ENCODE results near the gene GALNT10. TPM values are rescaled to one million over a fixed set of nuclear protein-coding genes. Genes with fewer than 3 reads are reported as not detected.

The GALNT10 gene
- total and polyA plus RNA-seq, 2 experiments from 2014 or later = 3.2 to 12.9 TPM

GRCh38 chr5:154422298-154422697, 231.8 kb downstream of the GALNT10 start (continued):
- no peak for TF ChIP-seq ZNF462 (CRISPR knock-in tag; IDR thresholded peaks at IDR 0.05)
- TF ChIP-seq EZH2 (IDR thresholded peaks at IDR 0.05; ENCODE audit: low read depth, unreplicated experiment) = no peak

GRCh38 chr5:154428208-154428607, 237.7 kb downstream of the GALNT10 start:
- Mint-ChIP-seq H3K4me1 (no peaks in the 10 kb centered on the region), H3K9me3 (peaks cover 5% of the 10 kb centered on the region; the same call in 2 of the 3 replicates), H3K27me3 (ENCODE audit: insufficient read depth, low read depth, poor library complexity) (peaks cover 2% of the 10 kb centered on the region), H3K4me3 (no peak overlapping the region), H3K36me3 (ENCODE audit: low read depth) (0 out of 3 replicates have a peak, but pooled peaks cover 3% of the 10 kb centered on the region), H3K27ac (no peak overlapping the region)
- Histone ChIP-seq H3K4me2 (no peak overlapping the region), H3K4me1 (ENCODE audit: insufficient read depth) (no peaks in the 10 kb centered on the region), H3K36me3 (ENCODE audit: insufficient read depth) (no peaks in the 10 kb centered on the region), H2AFZ (no peak overlapping the region), H3K27me3 (ENCODE audit: insufficient read depth) (no peaks in the 10 kb centered on the region), H4K20me1 (replicated peaks; ENCODE audit: insufficient read depth) (no peaks in the 10 kb centered on the region; the same call in 1 of the 2 replicates), H3K9me2 (ENCODE audit: insufficient read depth) (no peaks in the 10 kb centered on the region), H3K4me3 (no peak overlapping the region), H3K79me2 (replicated peaks; ENCODE audit: insufficient read depth) (no peaks in the 10 kb centered on the region), H3F3A (replicated peaks; ENCODE audit: low read depth) (no peaks in the 10 kb centered on the region), H3K27ac (ENCODE audit: low read depth) (no peak overlapping the region)
- no peak for TF ChIP-seq NANOG (IDR thresholded peaks at IDR 0.05; ENCODE audit: borderline replicate concordance)
- TF ChIP-seq CREB1 (CRISPR knock-in tag; IDR thresholded peaks at IDR 0.05; ENCODE audit: low read depth) = no peak
- TF ChIP-seq JUNB (IDR thresholded peaks at IDR 0.05; ENCODE audit: unreplicated experiment) = no peak
- no peak for TF ChIP-seq CTCF (conservative IDR thresholded peaks at IDR 0.05; ENCODE audit: low read depth in 2 of 2)
- no peak for TF ChIP-seq POLR2AphosphoS5 (IDR thresholded peaks at IDR 0.05; ENCODE audit: low read depth)
- DNase-seq (ENCODE audit: low spot score) (no peak), ATAC-seq (no peak)

Data from GM23338 (cell line).